Posterior vena cava (tissue), 2 donors: ENCODE results near the gene GPRC5A. TPM values are rescaled to one million over a fixed set of nuclear protein-coding genes. Genes with fewer than 3 reads are reported as not detected.

ENCODE experiments used
- DNase-seq: peaks from one replicate; pipeline ENCODE4 v3.0.0-alpha.2; 2020; ENCODE audit warnings: low spot score
- intact Hi-C, 2 donors: fragments of 100-400 bp; cut with DNase I; formaldehyde crosslinking; loops; one replicate each; pipeline versions ENCODE4 v1.14.1 to v1.14.2; 2022 to 2023
- total RNA-seq, 2 donors: library from RNA; stranded (reverse); fragmentation: NEBNext Ultra II Directional; extraction: Animal tissue kit (Norgen Biotek cat#: 25700); gene quantifications; one replicate each; pipeline ENCODE4 v1.2.1, GENCODE V29; 2021
- donor health status: DM: yes; HTN: yes; CAD: no.
- donor health status: DM: yes; HTN: yes; CAD: no.

GPRC5A gene
- total RNA-seq, 2 donors from 2014 or later = 16.2 to 23.4 TPM

DNA sequence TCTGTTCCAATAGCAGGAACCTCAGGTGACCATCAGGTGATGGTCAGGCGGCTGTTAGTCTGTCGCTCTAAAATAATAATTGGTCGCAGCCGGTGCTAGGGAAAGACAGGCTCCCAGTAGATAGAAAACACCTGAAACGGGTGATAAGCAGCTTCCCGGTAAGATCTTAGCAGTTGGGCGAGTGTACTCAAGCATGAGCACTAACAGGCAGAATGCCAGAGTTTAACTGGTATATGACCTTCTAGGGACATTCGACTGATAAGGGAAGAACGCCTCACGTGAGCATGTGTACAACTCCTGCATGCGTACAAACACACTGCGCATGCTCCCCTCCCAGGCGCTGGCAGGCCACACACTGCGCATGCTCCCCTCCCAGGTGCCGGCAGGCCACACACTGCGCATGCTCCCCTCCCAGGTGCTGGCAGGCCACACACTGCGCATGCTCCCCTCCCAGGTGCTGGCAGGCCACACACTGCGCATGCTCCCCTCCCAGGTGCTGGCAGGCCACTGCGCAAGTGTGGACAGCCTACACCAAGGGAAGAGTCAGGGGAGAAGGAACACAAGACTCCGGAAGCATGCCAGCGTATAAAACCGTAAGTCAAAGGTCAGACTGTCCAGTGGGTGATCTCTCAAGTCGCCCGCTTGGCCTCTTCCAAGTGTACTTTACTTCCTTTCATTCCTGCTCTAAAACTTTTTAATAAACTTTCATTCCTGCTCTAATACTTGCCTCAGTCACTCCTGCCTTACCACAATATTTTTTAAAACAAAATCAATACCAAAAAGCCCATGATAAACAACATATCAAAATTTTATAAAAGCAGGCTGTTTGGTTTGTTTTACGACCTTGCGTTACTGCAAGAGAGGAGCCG, 36.1 kb downstream of the GPRC5A start:
- DNase-seq = peak; percentile 85
- intact Hi-C loops = no loop called here

DNA sequence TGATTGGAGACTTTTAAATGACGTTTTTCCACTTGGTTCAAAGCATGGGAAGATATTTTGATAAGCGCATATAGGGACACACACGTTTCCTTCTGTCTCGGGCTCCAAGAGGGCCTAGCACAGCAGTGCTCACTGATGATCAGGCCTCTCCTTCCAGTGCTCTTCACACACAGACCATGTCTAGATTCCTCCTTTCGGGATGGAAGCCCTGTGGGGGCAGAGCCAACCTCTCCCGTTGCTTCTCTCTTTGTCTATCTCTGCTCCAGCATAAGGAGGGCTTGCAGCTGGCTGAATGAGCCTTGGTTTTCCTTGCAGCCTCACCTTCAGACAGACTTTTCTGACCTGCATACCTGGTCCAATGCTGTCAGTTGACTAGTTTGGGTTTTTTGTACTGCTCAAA, 38.3 kb downstream of the GPRC5A start:
- intact Hi-C loops = no loop called here
- DNase-seq = no peak

- intact Hi-C loops = no loop called here
These were observed 39.4 kb downstream of the GPRC5A start for GRCh38 chr12:12930633-12931219.

GRCh38 chr12:12933742-12934141, 42.4 kb downstream of the GPRC5A start:
- intact Hi-C loops = no loop called here
- no peak for DNase-seq

More at GRCh38 chr12:12930633-12931219, 39.4 kb downstream of the GPRC5A start:
- no peak for DNase-seq

- intact Hi-C loops = no loop called here
These were observed 43.2 kb downstream of the GPRC5A start for GRCh38 chr12:12934556-12934955.

GRCh38 chr12:12936983-12937491, 45.7 kb downstream of the GPRC5A start:
- DNase-seq = peak; percentile 67
- intact Hi-C loops = no loop called here

More at GRCh38 chr12:12934556-12934955, 43.2 kb downstream of the GPRC5A start:
- peak; percentile 49 for DNase-seq

DNA sequence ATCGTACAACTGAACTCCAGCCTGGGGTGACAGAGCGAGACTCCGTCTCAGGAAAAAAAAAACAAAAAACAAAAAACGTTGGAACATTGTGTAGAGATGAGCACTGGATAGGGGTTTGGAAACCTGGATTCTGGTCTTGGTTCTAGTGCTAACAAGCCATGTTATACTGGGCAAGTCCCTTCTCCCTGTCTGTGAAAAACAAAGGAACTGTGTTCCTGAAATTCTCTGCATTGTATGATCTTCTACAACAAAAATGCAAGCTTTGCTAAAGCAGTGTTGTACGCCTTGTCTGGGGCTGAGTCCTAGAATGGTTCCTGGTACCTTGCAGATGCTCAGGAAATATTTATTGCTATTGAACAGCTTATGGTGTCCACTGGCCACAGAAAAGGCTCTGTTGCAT, 47.2 kb downstream of the GPRC5A start:
- no peak for DNase-seq
- intact Hi-C loops = no loop called here

- no peak for DNase-seq
- intact Hi-C loops = loop anchor here in 1 of 2 donors (10.0 kb wide), 1 partner anchor 575 kb away; no protein-coding TSS in a partner anchor
These were observed 48.5 kb downstream of the GPRC5A start for GRCh38 chr12:12939888-12940287.

DNA sequence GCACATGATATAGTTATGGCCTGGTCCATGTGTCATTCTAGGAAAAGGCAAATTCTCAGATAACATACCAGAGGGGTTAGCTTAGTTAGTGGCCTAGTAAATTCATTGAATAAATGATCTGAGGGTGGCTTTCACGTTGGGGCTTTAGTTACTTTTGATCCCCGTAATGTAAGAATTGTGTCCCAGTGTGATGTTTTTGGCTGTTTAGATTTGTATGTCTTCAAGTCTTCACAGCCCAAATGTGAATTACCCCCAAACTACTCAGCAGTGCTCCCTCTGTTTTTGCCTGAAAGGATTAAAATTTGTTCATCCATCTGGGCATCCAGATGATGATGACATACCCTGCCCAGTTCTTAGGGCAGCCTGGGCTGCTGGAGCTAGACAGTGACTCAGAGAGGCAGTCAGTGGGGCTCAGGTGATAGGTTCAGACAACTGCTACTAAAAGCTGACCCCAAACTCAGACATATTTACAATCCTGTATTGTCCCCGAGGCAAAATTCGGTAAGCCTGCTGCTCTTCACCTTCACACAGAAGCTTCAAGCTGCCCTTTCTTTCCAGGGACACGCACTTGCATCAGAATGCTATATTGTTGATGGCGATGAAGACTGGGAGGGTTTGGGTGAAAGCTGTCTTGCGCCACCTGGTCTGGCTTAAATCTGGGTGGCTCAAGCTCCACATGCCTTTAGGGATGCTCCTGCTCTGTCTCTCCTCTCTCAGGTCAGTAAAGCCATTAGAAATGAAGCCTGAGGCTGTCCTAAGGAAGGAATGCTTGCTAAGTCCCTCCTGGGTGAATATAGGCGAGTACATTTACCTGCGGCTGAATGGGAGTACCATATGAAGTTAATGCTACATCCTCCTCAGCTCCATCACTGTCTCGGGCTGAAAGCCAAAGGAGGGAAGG, 50.3 kb downstream of the GPRC5A start:
- DNase-seq = no peak

GRCh38 chr12:12943586-12944260, 52.4 kb downstream of the GPRC5A start:
- intact Hi-C loops = loop anchor here in 1 of 2 donors (10.0 kb wide), 1 partner anchor 571 kb away; no protein-coding TSS in a partner anchor
- no peak for DNase-seq

More for the DNA sequence above, 50.3 kb downstream of the GPRC5A start:
- intact Hi-C loops = loop anchor here in 1 of 2 donors (10.0 kb wide), 1 partner anchor 573 kb away; no protein-coding TSS in a partner anchor

DNA sequence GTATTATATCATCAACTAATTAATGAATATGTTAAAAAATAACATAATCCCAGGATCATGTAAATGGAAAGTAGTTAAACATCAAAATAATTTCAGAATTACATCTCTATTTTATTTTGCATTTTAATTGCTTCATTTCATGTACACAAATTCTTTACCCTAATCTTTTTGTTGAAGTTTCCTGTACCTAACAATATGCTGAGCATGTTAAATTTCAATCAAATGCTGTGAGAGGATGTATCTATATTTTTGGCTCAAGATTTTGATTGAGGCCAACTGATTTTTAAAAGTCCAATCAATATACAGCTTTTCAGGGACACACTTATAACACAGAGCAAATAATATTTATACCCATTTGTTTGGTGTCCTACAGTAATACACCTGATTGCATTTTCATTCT, 54.2 kb downstream of the GPRC5A start:
- intact Hi-C loops = loop anchor here in 1 of 2 donors (10.0 kb wide), 1 partner anchor 569 kb away; no protein-coding TSS in a partner anchor

DNA sequence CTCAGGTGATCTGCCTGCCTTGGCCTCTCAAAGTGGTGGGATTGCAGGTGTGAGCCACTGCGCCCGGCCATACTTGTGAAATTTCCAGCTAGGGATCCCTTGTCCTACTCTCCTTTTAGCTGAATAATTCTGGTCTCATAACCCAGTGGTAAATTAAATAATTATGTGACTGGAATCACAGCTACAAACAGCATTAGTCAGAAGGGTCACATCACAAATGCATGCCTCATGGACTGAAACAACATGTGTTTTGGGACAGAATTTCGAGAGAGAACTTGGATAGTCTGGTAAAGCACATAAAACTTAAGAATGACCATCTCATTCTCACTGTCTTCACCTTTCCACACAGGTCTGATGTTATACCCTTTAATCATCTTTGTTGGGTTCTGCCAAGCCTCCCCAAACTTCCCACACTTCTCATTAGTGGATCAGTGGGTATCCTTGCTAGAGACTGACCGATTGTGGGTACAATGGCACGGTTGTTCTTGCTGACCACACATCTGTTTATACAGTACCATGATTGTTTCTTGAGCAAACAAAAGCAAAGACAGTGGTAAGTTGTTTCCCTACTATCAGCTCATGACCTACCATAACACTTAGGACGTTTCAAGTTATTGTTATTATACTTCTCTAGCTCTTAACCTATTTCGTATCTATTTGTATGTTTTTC, 55.5 kb downstream of the GPRC5A start:
- no peak for DNase-seq
- intact Hi-C loops = loop anchor here in 1 of 2 donors (10.0 kb wide), 1 partner anchor 568 kb away; no protein-coding TSS in a partner anchor

More for the DNA sequence above, 54.2 kb downstream of the GPRC5A start:
- no peak for DNase-seq

DNA sequence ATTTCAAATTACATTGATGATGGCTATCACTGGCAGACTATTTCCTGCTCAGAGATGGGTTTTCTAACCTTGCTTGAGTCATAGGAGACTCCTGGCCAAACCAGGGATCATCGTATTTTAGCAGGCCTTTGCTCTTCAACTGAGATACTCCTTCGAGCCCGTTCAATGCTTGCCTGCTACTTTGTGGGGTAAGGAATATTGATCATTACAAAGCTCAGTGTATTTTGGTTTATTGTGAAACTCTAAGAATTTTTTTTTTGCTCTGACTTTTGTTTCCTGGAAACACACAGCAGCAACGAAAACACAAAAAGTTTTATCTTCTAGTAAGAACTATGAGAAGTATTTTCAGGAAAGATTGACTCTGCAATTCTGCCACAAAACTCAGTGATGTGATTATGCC, 56.5 kb downstream of the GPRC5A start:
- DNase-seq = no peak
- intact Hi-C loops = loop anchor here in 1 of 2 donors (10.0 kb wide), 1 partner anchor 567 kb away; no protein-coding TSS in a partner anchor

DNA sequence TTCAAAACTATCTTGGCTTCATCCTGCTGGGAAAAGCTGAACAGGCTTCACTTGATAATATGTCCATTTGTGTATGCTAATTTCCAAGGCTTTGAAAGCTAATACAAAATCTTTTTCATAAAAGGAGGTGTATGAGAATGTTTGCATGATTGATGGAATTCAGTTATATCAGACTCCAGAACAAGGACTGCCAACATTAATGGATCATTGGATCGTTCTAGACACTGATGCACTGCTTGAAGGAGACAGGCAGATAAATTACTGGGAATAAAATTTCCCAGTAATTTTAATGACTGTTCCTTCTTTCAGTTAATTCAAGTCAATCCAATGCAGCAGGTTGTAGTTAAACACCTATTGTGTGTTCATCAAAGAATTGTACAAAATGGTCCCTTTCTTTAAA, 60.1 kb downstream of the GPRC5A start:
- DNase-seq = no peak
- intact Hi-C loops = no loop called here

GRCh38 chr12:12952036-12952435, 60.7 kb downstream of the GPRC5A start, which contains the start of gene GPRC5D:
TSS of gene GPRC5D (minus strand) at chr12:12952170. CDS start at chr12:12950384, 1,786 bp downstream.
- intact Hi-C loops = no loop called here
- DNase-seq = no peak

DNA sequence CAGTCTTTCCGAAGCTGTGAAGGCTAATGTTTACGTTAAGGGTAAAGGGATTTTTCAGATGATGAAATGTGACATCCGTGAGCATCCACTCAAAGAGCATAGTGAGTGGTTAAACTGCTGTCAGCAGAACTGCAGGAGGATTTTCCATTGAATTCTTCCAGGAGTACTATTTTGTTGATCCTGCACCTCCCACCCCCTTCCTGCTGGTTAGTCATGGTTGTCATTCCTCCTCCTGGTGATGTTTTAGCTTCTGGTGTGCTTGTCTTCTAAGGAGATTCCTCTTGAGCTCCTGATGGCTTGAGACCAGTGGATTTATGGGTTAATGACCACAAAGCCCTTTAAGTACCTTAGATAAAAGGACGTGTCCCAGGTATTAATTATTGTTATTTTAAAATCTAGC, 63.0 kb downstream of the GPRC5A start:
- no peak for DNase-seq
- intact Hi-C loops = no loop called here

DNA sequence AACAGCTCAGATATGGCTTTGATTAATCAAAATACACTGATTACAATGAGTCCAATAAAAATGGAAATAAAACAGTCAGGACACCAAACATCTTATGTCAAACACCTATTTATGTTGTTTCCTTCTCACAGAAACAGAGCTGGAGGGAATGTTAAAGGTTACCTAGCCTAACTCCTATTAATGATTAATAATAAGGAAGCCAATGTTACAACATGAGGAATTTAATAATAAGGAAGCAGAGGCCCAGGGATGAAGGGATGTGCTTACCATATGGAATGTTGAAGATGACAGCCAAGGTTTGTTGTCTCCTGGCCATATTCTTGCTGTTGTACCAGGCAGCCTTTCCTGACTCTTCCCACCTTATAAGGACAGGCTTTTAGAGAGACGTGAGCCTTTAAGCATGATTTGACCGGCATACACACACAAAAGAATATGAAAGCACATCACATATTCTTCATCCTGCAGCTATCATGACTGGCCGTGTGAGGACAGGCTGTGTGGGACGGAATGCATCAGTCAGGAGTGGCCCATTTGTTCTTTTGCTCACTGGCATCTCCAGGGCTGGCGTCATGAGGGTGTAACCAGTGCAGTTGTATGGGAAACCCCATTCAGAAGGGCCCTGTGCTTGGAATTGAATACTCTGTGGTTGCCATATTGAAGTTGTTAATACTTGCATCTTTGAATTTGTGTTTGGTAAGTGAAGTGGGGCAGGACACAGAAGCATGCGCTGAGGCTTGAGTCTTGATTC, 63.7 kb downstream of the GPRC5A start:
- intact Hi-C loops = no loop called here

More for the DNA sequence above, 63.7 kb downstream of the GPRC5A start:
- DNase-seq = no peak
